Cardiac muscle cell (in vitro differentiated cells and primary cell): ENCODE results near the gene PRICKLE1. TPM values are rescaled to one million over a fixed set of nuclear protein-coding genes. Genes with fewer than 3 reads are reported as not detected.

ENCODE experiments used
- DNase-seq, 2 donors: peaks; one replicate each; pipeline versions ENCODE4 v3.0.0 to v3.0.0-alpha.2; 2010 to 2017; ENCODE audit warnings: low read depth in 1 of 2, low spot score in 1 of 2
- H3K27ac ChIP-seq: fragments of 200-600 bp; sonication (generic); 2 replicates; pipeline ENCODE4 v1.5.1; 2016
- H3K27me3 ChIP-seq: fragments of 200-600 bp; sonication (generic); 2 replicates; pipeline ENCODE4 v1.6.0; 2016; ENCODE audit warnings: control low read depth
- H3K36me3 ChIP-seq: fragments of 200-600 bp; sonication (generic); 2 replicates; pipeline ENCODE4 v1.5.1; 2016; ENCODE audit warnings: control low read depth
- H3K4me1 ChIP-seq: fragments of 200-600 bp; sonication (generic); 2 replicates; pipeline ENCODE4 v1.8.1; 2017; ENCODE audit warnings: low read depth, mild to moderate bottlenecking, mixed run types
- H3K4me3 ChIP-seq: fragments of 200-600 bp; sonication (generic); 2 replicates; pipeline ENCODE4 v1.5.1; 2016; ENCODE audit warnings: mild to moderate bottlenecking
- H3K9me3 ChIP-seq: fragments of 200-600 bp; sonication (generic); 2 replicates; pipeline ENCODE4 v1.5.1; 2017; ENCODE audit warnings: low read depth, mild to moderate bottlenecking, control low read depth
- CTCF ChIP-seq: IDR thresholded peaks from 2 replicates; pipeline ENCODE4 v1.5.1; 2012; ENCODE audit warnings: low read depth, mild to moderate bottlenecking, low read length
- polyA plus RNA-seq: library from polyadenylated mRNA; unstranded; fragments of >200 nt; fragmentation: Nextera tagmentation; extraction: Ambion mirVana; gene quantifications from 2 replicates; pipeline ENCODE4 v1.2.1, GENCODE V29; 2016
- total RNA-seq: library from RNA; depleted of rRNA; stranded (reverse); fragments of >200 nt; gene quantifications from 2 replicates; pipeline ENCODE4 v1.2.3, GENCODE V29; 2016

Gene PRICKLE1
- total and polyA plus RNA-seq, 2 experiments from 2014 or later: 71.4 to 105 TPM

GRCh38 chr12:42615006-42615405 is 25.5 kb upstream of the PRICKLE1 start:
- H3K27me3 ChIP-seq: no peaks in the 10 kb centered on the region
- no peak overlapping the region for H3K4me3 ChIP-seq
- DNase-seq: no peak
- H3K4me1 ChIP-seq: no peaks in the 10 kb centered on the region
- no peaks in the 10 kb centered on the region for H3K36me3 ChIP-seq
- H3K27ac ChIP-seq: no peak overlapping the region
- TF ChIP-seq CTCF: no peak
- peaks cover 3% of the 10 kb centered on the region for H3K9me3 ChIP-seq

DNA sequence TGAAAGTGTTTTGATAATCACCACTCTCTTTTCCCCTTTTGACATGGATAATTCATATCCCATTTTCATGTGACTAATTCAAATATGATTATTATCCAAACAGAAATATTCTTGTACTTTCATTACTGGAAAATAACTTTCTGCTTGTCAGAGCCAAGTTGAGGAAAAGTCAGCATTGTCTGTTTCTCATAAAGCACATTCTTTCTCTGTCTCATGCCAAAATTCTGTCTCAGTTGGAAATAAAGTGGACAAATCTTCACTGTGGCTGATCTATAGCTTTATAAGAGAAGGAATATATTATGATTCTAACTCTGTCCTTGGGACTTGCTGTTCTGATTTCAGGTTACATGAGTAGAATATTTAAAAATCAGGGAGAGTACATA is 22.7 kb upstream of the PRICKLE1 start:
- no peaks in the 10 kb centered on the region for H3K27me3 ChIP-seq
- H3K27ac ChIP-seq: no peak overlapping the region
- no peaks in the 10 kb centered on the region for H3K36me3 ChIP-seq
- no peak overlapping the region for H3K4me3 ChIP-seq
- H3K9me3 ChIP-seq: peaks cover 3% of the 10 kb centered on the region
- no peak for TF ChIP-seq CTCF
- no peaks in the 10 kb centered on the region for H3K4me1 ChIP-seq
- peak in 1 of 2 donors; percentile 39 for DNase-seq

DNA sequence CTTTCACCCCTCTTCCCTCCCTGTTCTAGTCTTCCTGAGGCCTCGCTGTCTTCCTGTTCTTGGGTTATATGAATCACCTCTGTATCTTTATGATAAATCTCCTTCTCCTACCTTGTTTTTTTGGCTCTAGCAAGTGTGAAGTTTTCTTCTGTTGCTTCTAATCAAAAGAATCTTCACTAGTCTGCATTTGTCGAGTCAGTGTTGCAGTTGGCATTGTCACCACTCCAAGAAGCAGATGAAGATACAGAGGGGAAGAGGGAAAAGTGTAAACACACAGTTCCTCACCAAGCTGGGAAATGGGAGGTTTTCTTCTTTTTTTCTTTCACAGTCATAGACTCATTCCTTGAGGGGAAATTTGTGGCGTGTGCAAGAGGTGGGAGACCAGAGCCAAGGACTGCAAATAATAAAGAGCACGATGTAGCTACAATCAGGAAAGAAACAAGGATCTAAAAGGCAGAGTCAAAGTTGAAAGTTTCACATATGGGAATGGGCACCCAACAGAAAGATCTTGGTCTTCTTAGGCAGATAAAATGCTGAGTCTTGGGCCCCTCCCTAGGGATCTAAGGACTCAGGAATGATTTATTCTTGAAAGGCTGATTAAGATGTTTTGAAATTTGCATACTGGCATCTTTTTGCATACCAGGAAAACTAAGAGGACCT is 22.2 kb upstream of the PRICKLE1 start:
- Histone ChIP-seq H3K36me3 (no peaks in the 10 kb centered on the region), H3K9me3 (peaks cover under 1% of the 10 kb centered on the region), H3K27ac (no peak overlapping the region), H3K4me1 (no peaks in the 10 kb centered on the region), H3K4me3 (no peak overlapping the region), H3K27me3 (no peaks in the 10 kb centered on the region)
- no peak for DNase-seq
- no peak for TF ChIP-seq CTCF

DNA sequence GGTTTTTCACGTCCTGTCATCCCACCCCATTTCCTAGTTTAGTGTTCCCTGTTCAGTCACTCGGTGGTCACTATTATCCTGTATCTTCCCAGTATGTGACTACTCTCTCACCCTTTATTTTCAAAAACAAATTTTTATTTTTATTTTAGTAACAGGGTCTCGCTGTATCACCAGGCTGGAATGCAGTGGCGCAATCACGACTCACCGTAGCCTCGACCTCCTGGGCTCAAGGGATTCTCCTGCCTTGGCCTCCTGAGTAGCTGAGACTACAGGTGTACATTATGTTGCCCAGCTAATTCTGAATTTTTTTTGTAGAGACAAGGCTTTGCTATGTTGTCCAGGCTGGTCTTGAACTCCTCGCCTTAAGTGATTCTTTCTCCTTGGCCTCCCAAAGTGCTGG is 20.1 kb upstream of the PRICKLE1 start:
- peaks cover 9% of the 10 kb centered on the region for H3K4me1 ChIP-seq
- H3K27me3 ChIP-seq: no peaks in the 10 kb centered on the region
- TF ChIP-seq CTCF: no peak

DNA sequence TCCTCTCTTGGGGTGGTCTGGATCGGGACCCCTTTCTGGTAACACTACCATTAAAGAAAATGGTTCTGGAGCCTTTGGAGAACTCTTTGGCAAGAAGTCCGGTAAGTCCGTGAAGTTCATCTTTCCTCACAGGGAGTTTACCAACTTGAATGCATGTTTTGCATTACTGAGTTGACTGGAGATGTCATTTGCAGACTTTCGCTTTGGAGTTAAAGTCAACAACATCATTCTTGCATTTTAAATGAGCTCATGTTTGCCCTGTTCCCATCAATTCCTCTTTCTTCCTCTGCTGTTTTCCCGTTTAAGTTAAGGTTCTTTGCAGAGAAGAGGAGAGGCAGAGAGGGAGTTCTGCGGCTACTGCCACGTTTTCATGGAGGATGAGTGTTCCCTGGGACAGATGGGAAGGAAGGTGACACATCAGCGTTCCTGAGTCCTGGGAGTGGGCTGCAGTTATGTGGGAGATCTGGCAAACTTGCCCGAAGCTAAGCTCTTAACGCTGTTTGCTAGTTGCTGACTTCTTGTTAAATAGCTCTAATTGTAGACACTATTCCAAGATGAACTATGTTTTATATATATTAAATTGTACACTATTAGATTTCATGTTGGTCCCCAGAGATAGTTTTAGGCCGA is 18.8 kb upstream of the PRICKLE1 start:
- no peak overlapping the region for H3K4me3 ChIP-seq
- H3K4me1 ChIP-seq: peaks cover 9% of the 10 kb centered on the region
- TF ChIP-seq CTCF: no peak
- no peak overlapping the region for H3K27ac ChIP-seq
- H3K27me3 ChIP-seq: no peaks in the 10 kb centered on the region
- no peak for DNase-seq
- no peaks in the 10 kb centered on the region for H3K36me3 ChIP-seq
- H3K9me3 ChIP-seq: no peaks in the 10 kb centered on the region

More for the DNA sequence above, 20.1 kb upstream of the PRICKLE1 start:
- Histone ChIP-seq H3K9me3 (no peaks in the 10 kb centered on the region), H3K36me3 (no peaks in the 10 kb centered on the region), H3K4me3 (no peak overlapping the region), H3K27ac (no peak overlapping the region)
- no peak for DNase-seq
